K562 (cell line): ENCODE results near the gene SCNN1B.

Experiments
- AFF1 ChIP-seq, 2 experiments: fragments of 450-650 bp; IDR thresholded peaks; 2 replicates each; pipeline ENCODE4 v1.6.1; 2018; ENCODE audit warnings: mild to moderate bottlenecking in 2 of 2, low read depth in 1 of 2; ENCODE audit not compliant: partially characterized antibody in 2 of 2
- ATF2 ChIP-seq: sonication (generic); formaldehyde crosslinking; IDR thresholded peaks from 2 replicates; pipeline ENCODE4 v1.8.1; 2022; ENCODE audit warnings: missing genetic modification reagents
- CBX5 ChIP-seq: IDR thresholded peaks from 2 replicates; pipeline ENCODE4 v1.6.1; 2014; ENCODE audit warnings: low read depth, borderline replicate concordance
- CTCF ChIP-seq, 3 experiments: IDR thresholded peaks in 2 of 3; conservative IDR thresholded peaks in 1 of 3; 2 replicates each; pipeline ENCODE4 v1.5.1; 2011 to 2012; ENCODE audit warnings: low read length in 3 of 3, mild to moderate bottlenecking in 3 of 3, control low read depth in 2 of 3, improper control_type of control experiment in 1 of 3, inconsistent platforms in 1 of 3, low read depth in 1 of 3, mixed read lengths in 1 of 3, moderate library complexity in 1 of 3; ENCODE audit not compliant: insufficient read depth in 2 of 3
- ELF4 ChIP-seq: fragments of 450-650 bp; formaldehyde crosslinking; IDR thresholded peaks from 2 replicates; pipeline ENCODE4 v1.4.0; 2022; ENCODE audit warnings: missing genetic modification characterization
- EZH2 ChIP-seq: IDR thresholded peaks from 2 replicates; pipeline ENCODE4 v1.6.1; 2012; ENCODE audit warnings: low read depth, mild to moderate bottlenecking, inconsistent platforms, low read length, borderline replicate concordance
- GTF2F1 ChIP-seq: IDR thresholded peaks from 2 replicates; pipeline ENCODE4 v1.6.1; 2011; ENCODE audit warnings: low read depth, low read length, improper control_type of control experiment
- KAT2B ChIP-seq: IDR thresholded peaks from one replicate; pipeline ENCODE4 v1.6.1; 2012; ENCODE audit warnings: low read depth, mild to moderate bottlenecking, control low read depth, inconsistent platforms, low read length, moderate library complexity
- REST ChIP-seq, 2 experiments: fragments of 450-650 bp; formaldehyde crosslinking in 1 of 2; IDR thresholded peaks; 2 replicates each; pipeline versions ENCODE4 v1.4.0 to v1.6.1; 2014 to 2020; ENCODE audit warnings: mild to moderate bottlenecking in 2 of 2, borderline replicate concordance in 1 of 2, low read depth in 1 of 2
- SRSF9 ChIP-seq: fragments of 200-400 bp; formaldehyde crosslinking; IDR thresholded peaks from 2 replicates; pipeline ENCODE4 v1.6.1; 2017; ENCODE audit warnings: low read depth, low read length, borderline replicate concordance
- ZBTB43 ChIP-seq: sonication (generic); formaldehyde crosslinking; IDR thresholded peaks from 2 replicates; pipeline ENCODE4 v1.8.0; 2023; ENCODE audit warnings: mild to moderate bottlenecking, missing genetic modification reagents

GRCh38 chr16:23380501-23380951, 78.4 kb downstream of the SCNN1B start:
- TF ChIP-seq ELF4 (CRISPR knock-in tag) (no peak), EZH2 (no peak), AFF1 (IDR thresholded peaks at IDR 0.05; ENCODE audit: low read depth in 1 of 2, partially characterized antibody in 2 of 2) (no peak), CTCF (IDR thresholded peaks at IDR 0.05 in 2 of 3, conservative IDR thresholded peaks at IDR 0.05 in 1 of 3; ENCODE audit: insufficient read depth in 2 of 3, low read depth in 1 of 3, low read length in 3 of 3) (no peak), GTF2F1 (no peak), SRSF9 (no peak), ATF2 (no peak), CBX5 (no peak), ZBTB43 (CRISPR knock-in tag) (no peak), KAT2B (no peak), REST (IDR thresholded peaks at IDR 0.05; ENCODE audit: borderline replicate concordance) (no peak), REST (CRISPR knock-in tag; IDR thresholded peaks at IDR 0.05; ENCODE audit: low read depth) (no peak)
